B cell (primary cell): Measurements from ENCODE around the gene FSHR. TPM values are rescaled to one million over a fixed set of nuclear protein-coding genes. Genes with fewer than 3 reads are reported as not detected.

Source experiments
- ATAC-seq: fragments of 200-7000 bp; cut with Tn5 transposase; one replicate; pipeline ENCODE4 v1.10.0; 2021; ENCODE audit warnings: low read depth, mild to moderate bottlenecking, moderate number of reproducible peaks, moderate library complexity
- CTCF ChIA-PET: fragments of 350-600 bp; sonication (Branson Sonifier 250); formaldehyde crosslinking; loops from one replicate; lab custom pipeline; 2021; ENCODE audit warnings: antibody characterized with exemption, inconsistent platforms; lab: Charles Lee
- POLR2A ChIA-PET: fragments of 350-600 bp; sonication (Branson Sonifier 250); formaldehyde crosslinking; loops from one replicate; lab custom pipeline; 2021; ENCODE audit warnings: antibody characterized with exemption; lab: Charles Lee
- DNase-seq: peaks from one replicate; pipeline ENCODE4 v3.0.0; 2013
- H2AFZ ChIP-seq: 2 replicates; pipeline ENCODE4 v1.6.1; 2012; ENCODE audit warnings: mild to moderate bottlenecking, low read depth, low read length; ENCODE audit not compliant: insufficient read depth, poor library complexity, severe bottlenecking
- H3K27ac ChIP-seq, 2 donors: 1 replicate in 1 of 2; 2 replicates in 1 of 2; pipeline ENCODE4 v1.5.1; 2012 to 2013; ENCODE audit warnings: low read length in 2 of 2, mild to moderate bottlenecking in 2 of 2, moderate library complexity in 1 of 2
- H3K27me3 ChIP-seq, 4 experiments: fragments of 200-600 bp in 1 of 4; sonication (generic) in 1 of 4; replicated peaks in 1 of 4; 1 replicate in 2 of 4; 2 replicates in 2 of 4; pipeline versions ENCODE4 v1.6.1 to v1.7.0; 2013 to 2016; ENCODE audit warnings: low read length in 3 of 4, mild to moderate bottlenecking in 2 of 4, mixed read lengths in 1 of 4, moderate library complexity in 1 of 4; ENCODE audit not compliant: insufficient read depth in 4 of 4, control insufficient read depth in 3 of 4; ENCODE audit errors: control extremely low read depth in 1 of 4
- H3K36me3 ChIP-seq, 2 experiments: replicated peaks in 1 of 2; 1 replicate in 1 of 2; 2 replicates in 1 of 2; pipeline versions ENCODE4 v1.6.1 to v1.7.1; 2013; ENCODE audit warnings: low read length in 1 of 2; ENCODE audit not compliant: insufficient read depth in 2 of 2, control insufficient read depth in 1 of 2; ENCODE audit errors: control extremely low read depth in 1 of 2, extremely low read depth in 1 of 2
- H3K4me1 ChIP-seq, 2 donors: fragments of 200-600 bp in 1 of 2; sonication (generic) in 1 of 2; 1 replicate in 1 of 2; 2 replicates in 1 of 2; pipeline versions ENCODE4 v1.5.1 to v1.6.1; 2013 to 2017; ENCODE audit warnings: low read length in 2 of 2; ENCODE audit not compliant: control insufficient read depth in 2 of 2, insufficient read depth in 2 of 2
- H3K4me2 ChIP-seq: replicated peaks from 2 replicates; pipeline ENCODE3; 2012; ENCODE audit warnings: mild to moderate bottlenecking, low read depth, low read length; ENCODE audit not compliant: poor library complexity, severe bottlenecking
- H3K4me3 ChIP-seq, 5 experiments: fragments of 200-600 bp in 1 of 5; sonication (generic) in 1 of 5; 1 replicate in 3 of 5; 2 replicates in 2 of 5; pipeline versions ENCODE4 v1.5.1 to v1.7.0; 2011 to 2016; ENCODE audit warnings: low read length in 4 of 5, mild to moderate bottlenecking in 4 of 5, low read depth in 2 of 5, control low read depth in 1 of 5, moderate library complexity in 1 of 5; ENCODE audit not compliant: insufficient read depth in 1 of 5; ENCODE audit errors: control extremely low read depth in 1 of 5, extremely low read depth in 1 of 5
- H3K79me2 ChIP-seq: fragments of 200-600 bp; sonication (generic); one replicate; pipeline ENCODE4 v1.6.0; 2016; ENCODE audit warnings: low read length; ENCODE audit not compliant: control insufficient read depth, insufficient read depth
- H3K9ac ChIP-seq: fragments of 200-600 bp; sonication (generic); 2 replicates; pipeline ENCODE4 v1.6.1; 2017; ENCODE audit warnings: mild to moderate bottlenecking, low read length, moderate library complexity
- H3K9me3 ChIP-seq, 3 donors: one replicate each; pipeline versions ENCODE4 v1.6.1 to v1.7.1; 2013; ENCODE audit warnings: low read length in 2 of 3; ENCODE audit not compliant: control insufficient read depth in 2 of 3, insufficient read depth in 1 of 3; ENCODE audit errors: control extremely low read depth in 1 of 3
- H4K20me1 ChIP-seq: 2 replicates; pipeline ENCODE4 v1.6.0; 2012; ENCODE audit warnings: mild to moderate bottlenecking, low read length; ENCODE audit not compliant: insufficient read depth, control insufficient read depth, poor library complexity, severe bottlenecking
- H3K27ac Mint-ChIP-seq: one replicate; pipeline ENCODE4 v1.8.0; 2021; ENCODE audit warnings: mixed read lengths
- H3K27me3 Mint-ChIP-seq: one replicate; pipeline ENCODE4 v1.8.0; 2021; ENCODE audit warnings: mixed read lengths
- H3K4me1 Mint-ChIP-seq: one replicate; pipeline ENCODE4 v1.8.0; 2021; ENCODE audit warnings: mixed read lengths
- H3K4me3 Mint-ChIP-seq: one replicate; pipeline ENCODE4 v1.8.0; 2021; ENCODE audit warnings: mixed read lengths
- H3K9me3 Mint-ChIP-seq: one replicate; pipeline ENCODE4 v1.8.0; 2022; ENCODE audit warnings: mixed read lengths; ENCODE audit not compliant: insufficient read depth
- CTCF ChIP-seq: fragments of 200-600 bp; IDR thresholded peaks from one replicate; pipeline ENCODE4 v1.8.0; 2022; ENCODE audit warnings: antibody characterized with exemption, mild to moderate bottlenecking
- EZH2 ChIP-seq: IDR thresholded peaks from 2 replicates; pipeline ENCODE4 v1.6.1; 2012; ENCODE audit warnings: borderline replicate concordance, low read depth, mild to moderate bottlenecking, moderate library complexity, low read length; ENCODE audit not compliant: insufficient read depth, poor library complexity, severe bottlenecking
- WGBS: methylation state at CpG from one replicate; pipeline ENCODE4 v1.1.5; 2013; ENCODE audit warnings: missing lambda C conversion rate; ENCODE audit not compliant: insufficient coverage; 5-methylcytosine and 5-hydroxymethylcytosine counted together
- intact Hi-C: fragments of 100-400 bp; cut with micrococcal nuclease; formaldehyde crosslinking; loops from one replicate; pipeline ENCODE4 v1.10.0; 2022
- polyA plus RNA-seq: library from polyadenylated mRNA; depleted of rRNA; stranded (reverse); fragments of >200 nt; gene quantifications from 2 replicates; pipeline ENCODE4 v1.2.3, GENCODE V29; 2012
- total RNA-seq, 2 donors: library from RNA; stranded (reverse); fragments of 120-200 nt in 1 of 2; gene quantifications; 1 replicate in 1 of 2; 2 replicates in 1 of 2; pipeline versions ENCODE4 v1.2.3 to v1.2.4, GENCODE V29; 2013 to 2022

The FSHR gene
- total and polyA plus RNA-seq, 2 donors (not counting 1 experiment from before 2014, with no cell fraction given): not detected

DNA sequence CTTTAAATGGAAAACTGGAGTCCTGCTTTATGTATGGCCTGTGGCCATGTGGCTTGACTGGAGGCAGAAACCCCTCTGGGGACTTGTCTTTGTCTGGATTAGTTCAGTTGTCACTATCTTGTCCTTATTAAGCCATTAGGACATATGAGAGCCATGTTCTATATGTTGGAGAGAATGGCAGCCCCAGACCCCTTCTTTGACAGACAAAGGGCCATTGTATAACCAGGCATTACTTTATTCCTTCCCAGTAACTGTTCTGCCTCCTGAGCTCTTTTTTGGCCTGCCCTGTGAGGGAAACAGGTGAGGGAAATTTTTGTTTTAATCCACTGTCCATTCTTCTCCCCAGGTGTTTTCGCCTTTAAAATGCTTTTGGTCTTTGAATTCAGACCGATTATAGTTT is 43.3 kb downstream of the FSHR start:
- Mint-ChIP-seq H3K27ac (no peak overlapping the region), H3K4me1 (no peaks in the 10 kb centered on the region), H3K4me3 (no peak overlapping the region), H3K9me3 (no peaks in the 10 kb centered on the region), H3K27me3 (no peaks in the 10 kb centered on the region)
- Histone ChIP-seq H3K27ac (no peak overlapping the region), H3K36me3 (no peaks in the 10 kb centered on the region), H3K9ac (no peak overlapping the region), H2AFZ (no peak overlapping the region), H3K4me1 (no peaks in the 10 kb centered on the region), H3K9me3 (no peaks in the 10 kb centered on the region), H3K27me3 (no peaks in the 10 kb centered on the region), H4K20me1 (no peaks in the 10 kb centered on the region), H3K79me2 (no peaks in the 10 kb centered on the region), H3K4me3 (no peak overlapping the region), H3K4me2 (no peak overlapping the region)
- WGBS: no CpG with 5 or more reads among the region's 2 CpGs
- no peak for ATAC-seq
- intact Hi-C loops: no loop called here
- POLR2A ChIA-PET: no interaction called here
- no peak for DNase-seq
- TF ChIP-seq CTCF (no peak), EZH2 (no peak)
- CTCF ChIA-PET: no interaction called here

DNA sequence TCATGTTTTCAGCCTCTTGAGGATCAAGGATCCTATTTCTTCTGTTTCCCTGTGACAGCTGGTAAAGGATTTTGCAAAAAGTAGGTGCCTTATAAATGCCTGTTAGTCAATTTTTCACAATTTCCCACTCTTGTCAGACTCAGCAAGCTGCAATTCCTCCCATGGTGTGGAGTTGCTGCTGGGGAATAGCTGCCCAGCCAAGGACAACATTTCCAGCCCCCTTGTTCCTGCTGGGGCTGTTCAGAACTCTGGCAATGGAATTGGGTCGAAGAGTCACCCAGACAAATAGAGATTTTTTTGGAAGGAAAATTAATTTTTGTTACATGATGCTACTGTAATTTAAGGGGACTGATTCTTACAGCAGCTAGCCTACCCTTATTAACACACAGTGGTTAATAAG is 43.7 kb downstream of the FSHR start:
- intact Hi-C loops: no loop called here
- no peak for TF ChIP-seq CTCF
- TF ChIP-seq EZH2: no peak
- WGBS: no CpG with 5 or more reads among the region's 1 CpG

More for the DNA sequence above, 43.7 kb downstream of the FSHR start:
- H4K20me1 ChIP-seq: no peaks in the 10 kb centered on the region
- H3K4me3 ChIP-seq: no peak overlapping the region
- DNase-seq: no peak
- CTCF ChIA-PET: no interaction called here
- no peak overlapping the region for H3K4me2 ChIP-seq
- ATAC-seq: no peak
- H3K9me3 ChIP-seq: no peaks in the 10 kb centered on the region
- H3K9ac ChIP-seq: no peak overlapping the region
- H2AFZ ChIP-seq: no peak overlapping the region
- POLR2A ChIA-PET: no interaction called here
- no peaks in the 10 kb centered on the region for H3K36me3 ChIP-seq
- H3K27me3 ChIP-seq: no peaks in the 10 kb centered on the region
- Mint-ChIP-seq H3K4me1 (no peaks in the 10 kb centered on the region), H3K9me3 (no peaks in the 10 kb centered on the region), H3K27ac (no peak overlapping the region), H3K4me3 (no peak overlapping the region), H3K27me3 (no peaks in the 10 kb centered on the region)
- H3K4me1 ChIP-seq: no peaks in the 10 kb centered on the region
- no peak overlapping the region for H3K27ac ChIP-seq
- H3K79me2 ChIP-seq: no peaks in the 10 kb centered on the region
